GM12875 (cell line): Measurements from ENCODE around the gene DNM3.
A peak's percentile ranks its signal among the peaks of the same experiment; 100 is the strongest.

Source experiments
- H3K4me3 ChIP-seq: one replicate; pipeline ENCODE4 v1.5.1; 2011; ENCODE audit warnings: low read depth, low read length, control low read depth
- TF ChIP-seq, protein P1 (sequence below): IDR thresholded peaks from 2 replicates; pipeline ENCODE4 v1.5.1; 2011; ENCODE audit warnings: low read depth, mild to moderate bottlenecking, control low read depth, inconsistent platforms, low read length, moderate library complexity, borderline replicate concordance; ENCODE audit not compliant: insufficient read depth

DNM3 gene

GRCh38 chr1:172446547-172446946 lies 605.2 kb downstream of the DNM3 start:
- H3K4me3 ChIP-seq = no peak overlapping the region
- TF ChIP-seq, protein P1, sequence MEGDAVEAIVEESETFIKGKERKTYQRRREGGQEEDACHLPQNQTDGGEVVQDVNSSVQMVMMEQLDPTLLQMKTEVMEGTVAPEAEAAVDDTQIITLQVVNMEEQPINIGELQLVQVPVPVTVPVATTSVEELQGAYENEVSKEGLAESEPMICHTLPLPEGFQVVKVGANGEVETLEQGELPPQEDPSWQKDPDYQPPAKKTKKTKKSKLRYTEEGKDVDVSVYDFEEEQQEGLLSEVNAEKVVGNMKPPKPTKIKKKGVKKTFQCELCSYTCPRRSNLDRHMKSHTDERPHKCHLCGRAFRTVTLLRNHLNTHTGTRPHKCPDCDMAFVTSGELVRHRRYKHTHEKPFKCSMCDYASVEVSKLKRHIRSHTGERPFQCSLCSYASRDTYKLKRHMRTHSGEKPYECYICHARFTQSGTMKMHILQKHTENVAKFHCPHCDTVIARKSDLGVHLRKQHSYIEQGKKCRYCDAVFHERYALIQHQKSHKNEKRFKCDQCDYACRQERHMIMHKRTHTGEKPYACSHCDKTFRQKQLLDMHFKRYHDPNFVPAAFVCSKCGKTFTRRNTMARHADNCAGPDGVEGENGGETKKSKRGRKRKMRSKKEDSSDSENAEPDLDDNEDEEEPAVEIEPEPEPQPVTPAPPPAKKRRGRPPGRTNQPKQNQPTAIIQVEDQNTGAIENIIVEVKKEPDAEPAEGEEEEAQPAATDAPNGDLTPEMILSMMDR = no peak

- TF ChIP-seq, protein P1 = no peak
- no peak overlapping the region for H3K4me3 ChIP-seq
Measured at GRCh38 chr1:172447641-172448040, 606.3 kb downstream of the DNM3 start.

DNA sequence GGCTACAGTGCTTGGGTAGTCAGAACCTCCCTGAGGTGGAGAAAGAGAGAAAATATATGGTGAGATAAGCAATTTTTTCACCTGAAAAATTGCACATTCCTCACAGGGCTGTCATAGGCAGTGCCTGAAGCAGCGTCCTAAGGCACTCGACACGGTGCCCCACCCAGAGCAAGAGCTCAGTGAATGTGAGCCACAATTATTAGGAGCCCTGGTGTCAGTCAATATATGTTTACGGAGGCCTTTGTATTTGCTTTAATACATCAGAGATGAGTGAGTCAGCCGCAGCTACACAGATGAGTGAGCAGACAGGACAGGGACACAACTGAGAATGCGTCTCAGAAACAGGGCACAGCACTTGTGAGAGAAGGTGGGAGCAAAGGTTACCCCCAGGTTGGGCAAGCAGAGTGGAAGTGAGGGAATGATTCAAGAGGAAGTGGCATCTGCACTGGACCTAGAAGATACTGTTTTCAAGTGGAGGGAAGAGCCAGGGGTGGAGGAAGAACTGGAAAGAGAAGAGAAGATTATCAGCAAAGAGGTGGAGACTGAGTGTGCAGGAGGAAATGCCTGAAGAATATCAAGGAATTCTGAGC lies 607.8 kb downstream of the DNM3 start:
- TF ChIP-seq, protein P1 = no peak
- H3K4me3 ChIP-seq = no peak overlapping the region

- no peak overlapping the region for H3K4me3 ChIP-seq
Measured at GRCh38 chr1:172449585-172450523, 608.6 kb downstream of the DNM3 start.

DNA sequence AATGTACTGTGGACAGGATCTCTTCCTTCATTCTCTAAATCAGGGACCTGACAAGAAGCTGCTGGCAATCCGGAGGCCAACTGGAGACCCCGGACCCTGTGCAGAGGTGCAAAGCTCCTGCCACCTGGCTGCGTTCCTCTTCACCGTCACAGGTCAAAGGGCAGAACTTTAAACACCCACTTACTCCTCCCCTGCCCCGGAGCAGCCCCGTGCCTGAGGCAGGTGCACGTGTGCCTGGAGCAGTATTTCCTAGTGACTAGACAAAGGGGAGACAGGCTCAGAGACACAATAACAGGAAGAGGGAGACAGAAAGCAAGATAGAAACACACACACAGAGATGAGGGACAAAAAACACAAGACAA lies 609.2 kb downstream of the DNM3 start:
- no peak overlapping the region for H3K4me3 ChIP-seq
- TF ChIP-seq, protein P1 = no peak

More at GRCh38 chr1:172449585-172450523, 608.6 kb downstream of the DNM3 start:
- TF ChIP-seq, protein P1 = peak; percentile 91

GRCh38 chr1:172451002-172451443 lies 609.7 kb downstream of the DNM3 start:
- H3K4me3 ChIP-seq = no peak overlapping the region
- TF ChIP-seq, protein P1 = no peak
